ENCODE results near the gene GPR33.
"Not testable (repeated sequence)": the region's sequence is repeated elsewhere in the genome, so short reads cannot be mapped to it uniquely, and the experiment has no call there.

GPR33 gene, protein sequence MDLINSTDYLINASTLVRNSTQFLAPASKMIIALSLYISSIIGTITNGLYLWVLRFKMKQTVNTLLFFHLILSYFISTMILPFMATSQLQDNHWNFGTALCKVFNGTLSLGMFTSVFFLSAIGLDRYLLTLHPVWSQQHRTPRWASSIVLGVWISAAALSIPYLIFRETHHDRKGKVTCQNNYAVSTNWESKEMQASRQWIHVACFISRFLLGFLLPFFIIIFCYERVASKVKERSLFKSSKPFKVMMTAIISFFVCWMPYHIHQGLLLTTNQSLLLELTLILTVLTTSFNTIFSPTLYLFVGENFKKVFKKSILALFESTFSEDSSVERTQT

DNA sequence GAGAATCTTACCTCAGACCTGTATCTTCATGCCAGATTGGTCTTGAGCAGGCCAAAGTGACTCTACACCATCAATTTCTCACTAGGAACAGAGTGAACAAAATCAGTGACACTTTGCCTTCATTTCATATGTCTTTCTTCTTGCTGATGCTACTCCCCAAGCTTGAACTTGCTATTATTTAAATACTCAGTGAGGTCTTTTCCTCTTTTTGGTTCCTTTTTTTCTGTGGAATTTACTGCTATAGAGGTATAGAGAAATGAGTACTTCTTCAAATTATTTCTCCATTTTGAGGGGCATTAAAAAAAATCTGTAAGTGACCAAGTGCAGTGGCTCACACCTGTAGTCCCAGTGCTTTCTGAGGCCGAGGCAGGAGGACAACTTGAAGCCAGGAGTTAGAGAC, at the start of gene GPR33:
GPR33 (minus strand) TSS at position 154 of the 400 bp plus-strand sequence. CDS start 4,074 bp downstream, outside the sequence.
- DNase-seq: no peak

DNA sequence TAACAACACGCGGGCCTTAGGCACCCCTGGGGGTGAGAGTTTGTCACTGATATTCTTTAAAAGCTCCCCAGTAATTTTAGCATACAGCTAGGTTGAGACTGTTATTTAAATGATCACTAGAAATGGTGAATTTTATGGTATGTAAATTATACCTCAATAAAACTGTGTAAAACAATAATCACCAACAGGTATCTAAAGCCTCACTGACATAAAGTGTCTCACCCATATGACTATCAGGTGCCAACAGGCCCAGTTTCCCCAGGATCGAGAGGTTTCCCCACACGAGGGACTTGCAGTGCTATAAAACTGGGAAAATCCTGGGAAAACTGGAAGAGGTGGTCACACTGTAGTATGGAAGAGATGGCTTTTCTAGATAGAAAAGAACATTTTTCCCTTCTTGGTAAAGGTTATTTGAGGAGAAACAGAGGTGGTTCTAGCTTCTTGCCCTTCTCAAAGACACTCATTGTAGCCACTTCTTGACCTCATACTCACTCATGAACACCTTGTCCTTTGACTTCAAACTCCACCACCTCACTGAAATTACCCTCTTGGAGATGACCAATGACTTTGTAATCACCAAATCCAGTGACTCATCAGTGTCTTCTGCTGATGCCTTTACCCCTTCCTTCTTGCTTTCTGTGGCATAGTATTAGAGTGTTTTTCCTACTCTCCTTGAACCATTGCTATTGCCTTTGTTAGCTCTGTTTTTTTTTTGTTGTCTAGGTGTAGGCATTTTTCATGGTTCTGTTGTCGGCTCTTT, 48.5 kb upstream of the GPR33 start:
- no peak for DNase-seq

DNA sequence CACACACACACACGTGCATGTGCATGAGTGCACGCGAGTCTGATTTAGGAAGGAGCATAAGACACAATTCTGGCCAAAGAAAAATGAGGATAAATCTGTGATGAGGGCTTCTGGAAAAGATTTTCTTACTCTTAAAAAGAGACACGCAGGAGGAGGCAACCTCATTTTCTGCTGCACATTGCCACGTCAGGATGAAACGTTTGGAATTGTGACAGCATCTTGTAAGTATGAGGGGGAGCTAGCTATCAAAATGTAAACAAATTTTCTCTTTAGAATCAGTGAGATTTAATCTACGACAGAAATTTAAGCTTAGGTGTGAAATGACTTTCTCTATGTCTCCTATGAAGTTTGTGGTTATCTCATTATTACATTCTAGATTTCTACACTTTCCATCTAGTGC, 42.3 kb upstream of the GPR33 start:
- DNase-seq: no peak

DNA sequence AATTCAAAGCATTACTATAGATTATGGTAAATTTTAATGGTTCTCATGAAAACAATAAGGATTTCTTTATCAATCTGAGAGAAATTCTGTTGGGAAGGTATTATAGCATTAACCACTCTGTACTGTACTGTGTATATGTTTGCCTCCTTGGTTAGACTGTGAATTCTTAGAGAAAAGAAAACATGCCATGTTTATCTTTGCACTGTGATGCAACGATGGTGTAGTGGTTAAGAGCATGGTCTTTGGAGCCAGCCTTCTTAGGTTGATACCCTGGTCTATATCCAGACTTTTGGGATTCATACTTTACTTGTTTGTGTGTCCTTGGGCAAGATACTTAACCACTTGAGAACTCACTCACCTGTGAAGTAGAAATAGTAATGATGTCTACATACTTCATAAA, 41.2 kb upstream of the GPR33 start:
- DNase-seq: no peak

DNA sequence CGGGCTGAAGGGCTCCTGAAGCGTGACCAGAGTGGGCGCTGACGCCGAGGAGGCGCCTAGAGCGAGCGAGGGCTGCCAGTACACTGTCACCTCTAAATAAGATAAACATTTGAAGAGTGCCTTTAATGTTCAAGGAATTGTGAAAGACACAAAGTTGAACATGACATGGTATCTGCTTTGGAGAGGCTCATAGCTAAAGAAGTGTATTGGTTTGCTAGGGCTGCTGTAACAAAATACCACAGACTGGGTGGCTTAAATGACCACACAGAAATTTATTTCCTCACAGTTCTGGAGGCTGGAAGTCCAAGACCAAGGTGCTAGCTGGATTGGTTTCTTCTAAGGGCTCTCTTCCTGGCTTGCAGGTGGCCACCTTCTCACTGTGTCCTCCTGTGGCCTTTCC, 39.7 kb upstream of the GPR33 start:
- no peak for DNase-seq

DNA sequence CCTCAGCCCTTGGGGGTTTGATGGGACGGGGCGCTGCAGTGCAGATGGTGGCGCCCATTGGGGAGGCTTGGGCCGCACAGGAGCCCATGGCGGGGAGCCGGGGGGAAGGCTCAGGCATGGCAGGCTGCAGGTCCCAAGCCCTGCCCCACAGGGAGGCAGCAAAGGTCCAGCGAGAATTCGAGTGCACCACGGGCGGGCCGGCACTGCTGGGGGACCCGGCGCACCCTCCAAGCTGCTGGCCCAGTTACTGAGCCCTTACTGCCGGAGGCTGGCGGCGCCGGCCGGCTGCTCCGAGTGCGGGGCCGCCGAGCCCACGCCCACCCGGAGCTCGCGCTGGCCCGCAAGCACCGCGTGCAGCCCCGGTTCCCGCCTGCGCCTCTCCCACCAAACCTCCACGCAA, 39.2 kb upstream of the GPR33 start:
- no peak for DNase-seq

DNA sequence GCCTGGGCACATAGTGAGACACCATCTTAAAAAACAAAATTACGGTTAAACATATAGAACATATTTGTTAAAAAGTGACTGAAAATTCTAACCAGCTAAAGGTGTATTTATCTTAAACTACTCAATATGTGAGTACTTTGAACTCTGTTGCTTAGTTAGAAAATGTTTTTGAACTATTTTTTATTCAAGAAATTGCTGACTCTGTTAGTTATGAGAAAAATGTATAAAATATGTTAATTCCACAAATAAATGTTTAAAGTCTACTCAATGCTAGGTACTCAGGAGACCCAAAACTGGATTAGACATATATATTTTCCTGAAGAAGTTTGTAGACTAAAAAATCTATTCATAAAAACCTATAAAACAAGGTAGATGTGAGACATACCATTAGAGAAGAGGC, 23.0 kb upstream of the GPR33 start:
- DNase-seq: no peak

DNA sequence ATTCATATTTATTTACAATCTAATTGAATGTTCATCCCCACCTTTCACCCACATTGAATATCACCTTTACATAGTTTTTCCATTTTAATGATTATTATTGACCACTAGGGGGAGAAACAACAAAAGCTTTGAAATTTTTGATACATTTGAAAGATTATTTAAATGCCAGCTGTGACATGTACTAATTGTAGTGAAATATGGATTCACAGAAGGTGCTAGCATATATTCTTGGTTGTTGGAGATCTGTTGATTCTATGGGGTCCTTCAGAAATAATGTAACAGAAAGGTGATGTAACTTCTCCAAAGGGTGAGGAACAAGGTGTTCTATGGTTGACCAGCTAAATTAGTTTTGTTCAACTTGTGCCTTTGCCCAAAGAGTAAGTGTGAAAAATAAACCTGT, 22.4 kb upstream of the GPR33 start:
- DNase-seq: no peak

DNA sequence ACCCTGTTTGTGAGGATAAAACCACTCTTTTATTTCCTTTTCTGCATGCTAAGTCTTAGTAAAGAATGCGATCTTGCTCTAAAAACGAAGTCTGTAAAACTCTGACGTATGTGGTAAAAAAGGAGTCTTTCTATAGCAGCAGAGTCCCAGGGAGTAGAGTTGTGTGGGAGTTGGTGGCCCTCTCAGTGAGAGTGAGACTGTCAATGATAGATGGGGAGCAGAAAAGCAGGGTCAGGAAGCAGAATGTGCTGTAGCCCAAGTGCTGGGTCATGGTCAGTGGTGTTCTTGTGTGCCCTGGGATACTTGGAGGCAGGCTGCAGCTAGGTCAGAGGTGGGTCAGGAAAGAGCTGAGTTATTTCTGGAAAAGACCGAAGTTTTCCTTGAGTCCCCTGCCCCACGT, 20.3 kb upstream of the GPR33 start:
- no peak for DNase-seq

DNA sequence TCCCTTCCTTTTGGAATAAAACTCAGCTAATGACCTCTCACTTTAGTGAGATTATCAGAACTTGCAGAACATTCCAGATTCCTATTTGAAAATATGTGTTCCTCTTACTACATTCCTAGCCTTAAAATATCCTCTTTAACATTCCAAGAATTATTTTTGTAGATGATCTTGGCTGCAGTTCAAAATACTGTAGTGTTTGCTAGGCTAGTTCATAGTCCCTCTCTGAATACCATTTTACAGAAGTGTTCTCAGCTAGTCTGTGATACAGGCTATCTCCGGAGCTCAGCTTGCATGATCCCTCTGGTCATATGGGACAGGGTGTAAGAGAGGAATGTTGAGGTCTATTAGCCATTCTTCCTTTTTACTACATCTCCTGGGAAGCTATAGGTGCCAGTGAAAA, 17.6 kb upstream of the GPR33 start:
- DNase-seq: no peak

DNA sequence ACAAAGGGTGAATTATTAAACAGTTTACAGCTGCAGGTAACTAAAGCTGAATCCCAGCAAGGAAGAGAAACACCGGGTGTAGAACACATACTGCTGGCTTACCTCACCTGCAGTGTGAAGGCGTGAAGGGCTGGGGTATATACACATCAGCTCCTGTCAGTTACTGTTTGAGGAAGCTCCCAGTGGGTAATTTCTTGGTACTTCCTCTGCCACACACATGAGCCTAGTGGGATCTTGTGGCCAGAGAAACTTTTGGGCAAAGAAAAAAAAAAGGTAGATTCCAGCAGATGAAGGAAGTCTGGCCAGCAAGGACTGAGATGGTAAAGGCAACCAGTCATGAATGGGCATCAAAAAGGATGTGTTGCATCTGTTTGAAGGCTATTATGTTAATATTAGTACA, 14.0 kb upstream of the GPR33 start:
- no peak for DNase-seq

DNA sequence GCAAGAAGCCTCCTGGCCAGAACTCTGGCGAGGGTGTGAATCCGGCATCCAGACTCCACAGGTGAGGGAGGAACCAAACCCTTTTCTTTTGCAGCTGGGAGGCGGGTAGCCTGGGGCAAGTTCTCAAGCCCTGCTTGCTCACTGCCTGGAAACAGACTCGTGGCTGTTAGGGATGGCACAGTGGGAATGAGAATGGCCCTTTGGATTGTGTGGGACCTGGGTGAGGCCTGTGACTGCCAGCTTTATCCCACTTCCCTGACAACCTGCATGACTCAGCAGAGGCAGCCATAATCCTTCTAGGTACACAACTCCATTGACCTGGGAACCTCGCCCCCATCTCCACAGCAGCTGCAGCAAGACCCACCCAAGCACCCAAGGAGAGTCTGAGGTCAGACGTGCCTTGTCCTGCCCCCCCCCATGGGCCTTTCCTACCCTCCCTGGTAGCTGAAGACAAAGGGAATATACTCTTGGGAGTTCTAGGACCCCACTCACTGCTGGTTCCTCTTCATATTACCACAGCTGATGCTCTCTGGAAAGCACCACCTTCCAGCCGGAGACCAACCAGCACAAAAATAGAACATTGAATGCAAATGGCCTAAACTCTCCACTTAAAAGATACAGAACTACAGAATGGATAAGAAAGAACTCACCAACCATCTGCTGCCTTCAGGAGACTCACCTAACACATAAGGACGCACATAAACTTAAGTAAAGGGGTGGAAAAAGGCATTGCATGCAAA, 5.1 kb upstream of the GPR33 start:
- no peak for DNase-seq

DNA sequence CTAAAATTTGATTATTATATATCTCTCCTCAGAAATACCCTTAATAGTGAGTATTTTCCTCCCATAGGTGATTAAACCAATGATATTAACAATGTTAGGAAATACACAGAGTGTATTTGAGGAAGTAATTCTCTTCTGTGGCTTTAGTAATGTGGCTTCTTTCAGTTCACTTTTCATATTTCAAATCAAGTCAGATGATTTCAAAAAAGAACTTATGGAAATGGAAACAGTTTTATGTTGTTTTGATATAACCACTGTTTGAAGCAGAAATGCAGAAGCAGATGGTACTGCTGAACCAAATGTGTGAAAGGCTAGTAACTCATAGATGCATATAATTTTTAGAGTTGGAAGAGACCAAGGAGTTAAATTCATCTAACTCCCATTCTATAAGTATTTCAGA, 1.9 kb upstream of the GPR33 start:
- DNase-seq: no peak

DNA sequence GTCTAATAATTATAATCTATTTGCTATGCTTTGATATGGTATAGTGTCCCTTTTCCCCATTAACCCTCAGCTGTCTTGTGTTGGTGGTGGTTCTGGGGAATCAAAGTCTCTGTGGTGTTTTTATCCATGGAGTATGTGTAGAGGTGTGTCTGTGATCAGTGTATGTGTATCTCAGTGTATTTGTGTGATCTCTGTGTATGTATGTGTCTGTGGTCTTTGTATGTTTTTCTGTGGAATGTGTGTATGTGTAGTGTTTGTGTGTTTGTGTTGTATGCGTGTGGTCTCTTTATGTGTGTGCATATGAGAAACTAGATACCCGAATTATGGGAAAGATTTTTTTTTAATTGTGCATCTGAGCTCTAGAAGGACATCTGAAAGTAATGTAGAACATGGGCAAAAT, 1.1 kb downstream of the GPR33 start:
- DNase-seq: no peak

DNA sequence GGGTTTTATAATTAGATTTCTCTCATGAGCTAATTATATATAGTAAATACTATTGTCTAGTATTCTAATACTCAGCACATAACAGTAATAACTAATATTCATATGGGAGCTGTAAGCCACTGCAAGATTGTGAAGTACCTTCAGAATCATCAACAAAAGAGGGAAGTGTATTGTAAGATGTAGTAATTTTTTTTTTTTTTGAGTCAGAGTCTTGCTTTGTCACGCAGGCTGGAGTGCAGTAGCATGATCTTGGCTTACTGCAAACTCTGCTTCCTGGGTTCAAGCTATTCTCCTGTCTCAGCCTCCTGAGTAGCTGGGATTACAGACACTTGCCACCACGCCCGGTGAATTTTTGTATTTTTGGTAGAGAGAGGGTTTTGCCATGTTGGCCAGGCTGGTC, 3.1 kb downstream of the GPR33 start:
- no peak for DNase-seq

DNA sequence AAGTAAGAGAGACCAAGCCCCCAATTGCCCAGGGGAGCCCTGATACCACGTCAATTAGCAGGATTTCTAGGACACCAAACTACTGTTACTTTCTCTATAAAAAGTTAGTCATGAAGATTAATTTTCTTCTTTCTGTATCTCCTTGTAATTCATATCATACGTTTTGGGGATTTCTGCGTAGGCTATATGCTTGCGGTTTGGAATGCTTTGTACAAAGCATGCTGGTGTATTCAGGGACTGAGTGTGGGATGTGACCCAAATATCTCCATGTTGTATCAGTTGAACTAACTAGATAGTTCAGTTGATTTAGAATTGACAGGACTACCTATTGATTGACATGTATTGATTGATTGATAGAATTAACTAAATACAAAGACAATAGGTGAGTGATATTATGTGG, 7.7 kb downstream of the GPR33 start:
- no peak for DNase-seq

DNA sequence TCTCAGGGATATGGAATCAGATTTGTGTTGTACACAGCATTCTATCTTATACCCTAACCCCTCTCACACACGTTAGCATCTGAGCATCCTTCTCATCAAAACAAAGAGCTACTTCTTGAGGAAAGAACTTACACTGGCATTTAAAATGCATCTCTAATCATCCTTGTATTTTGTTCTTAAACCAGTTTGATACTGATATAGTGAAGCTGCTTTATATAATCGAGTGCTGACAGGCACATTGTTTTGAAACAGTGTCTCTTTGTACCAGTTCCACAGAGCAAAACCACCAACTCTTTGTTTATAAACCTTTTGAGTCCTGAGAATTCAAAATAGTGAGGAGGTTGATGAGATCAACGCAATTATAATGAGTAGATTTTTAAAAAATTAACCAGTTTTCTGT, 8.8 kb downstream of the GPR33 start:
- no peak for DNase-seq

DNA sequence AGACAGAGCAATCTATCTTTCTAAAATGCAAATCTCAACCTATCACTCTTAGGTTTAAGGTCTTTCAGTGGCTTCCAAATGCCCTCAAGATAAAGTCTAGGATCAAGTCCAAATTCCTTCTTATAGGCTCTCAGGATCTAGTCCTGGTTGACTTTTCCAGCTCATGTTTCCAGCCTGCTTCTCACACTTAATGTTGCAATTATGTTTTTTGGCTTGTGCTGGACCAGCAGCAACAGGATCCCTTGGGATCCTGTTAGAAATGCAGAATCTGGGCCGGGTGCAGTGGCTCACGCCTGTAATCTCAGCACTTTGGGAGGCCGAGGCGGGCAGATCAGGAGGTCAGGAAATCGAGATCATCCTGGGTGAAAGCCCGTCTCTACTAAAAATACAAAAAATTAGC, 10.6 kb downstream of the GPR33 start:
- DNase-seq: no peak

DNA sequence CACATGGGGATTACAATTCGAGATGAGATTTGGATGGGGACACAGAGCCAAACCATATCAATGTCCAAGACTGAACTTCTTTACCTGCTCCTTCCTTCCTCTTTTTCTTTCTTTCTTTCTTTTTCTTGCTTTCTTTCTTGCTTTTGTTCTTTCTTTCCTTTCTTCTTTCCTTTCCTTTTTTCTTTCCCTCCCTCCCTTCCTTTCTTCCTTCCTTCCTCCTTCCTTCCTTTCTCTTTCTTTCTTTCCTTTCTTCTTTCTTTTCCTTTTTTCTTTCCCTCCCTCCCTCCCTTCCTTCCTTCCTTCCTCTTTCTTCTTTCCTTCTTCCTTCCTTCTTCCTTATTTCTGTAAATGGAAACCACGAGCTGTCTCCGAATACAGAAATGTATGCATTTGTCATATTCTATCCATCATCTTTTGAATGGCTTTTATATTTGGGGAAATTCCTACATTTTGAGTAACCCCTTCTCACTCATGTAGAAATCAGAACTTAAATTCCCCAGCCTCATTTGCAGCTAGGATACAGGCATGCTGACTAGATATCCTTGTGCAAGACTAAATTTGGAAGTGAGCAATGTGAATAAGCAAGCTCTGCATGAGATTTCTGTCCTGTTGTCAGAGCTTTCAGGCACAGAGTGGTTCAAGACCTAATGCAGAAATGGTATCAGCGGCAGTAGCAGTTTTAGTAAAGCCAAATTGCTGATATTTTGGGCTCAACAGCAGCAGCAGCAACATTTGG, 11.5 kb downstream of the GPR33 start:
- DNase-seq: no peak

DNA sequence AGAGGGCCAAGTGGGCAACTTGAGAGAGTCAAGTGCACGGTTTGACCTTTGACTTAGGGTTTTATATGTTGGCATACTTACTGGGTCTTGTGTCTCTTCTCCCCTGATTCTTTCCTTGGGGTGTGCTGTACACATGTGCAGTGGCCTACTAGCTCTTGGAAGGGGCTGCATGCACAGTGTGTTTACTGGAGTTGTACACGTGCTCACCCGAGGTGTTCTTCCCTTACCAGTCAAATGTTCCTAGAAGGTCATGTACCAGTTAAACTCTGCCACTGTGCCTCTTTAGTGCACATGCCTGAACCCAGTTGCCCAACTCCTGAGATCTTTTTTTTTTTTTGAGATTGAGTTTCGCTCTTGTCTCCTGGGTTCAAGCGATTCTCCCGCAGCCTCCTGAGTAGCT, 21.3 kb downstream of the GPR33 start:
- DNase-seq: no peak

DNA sequence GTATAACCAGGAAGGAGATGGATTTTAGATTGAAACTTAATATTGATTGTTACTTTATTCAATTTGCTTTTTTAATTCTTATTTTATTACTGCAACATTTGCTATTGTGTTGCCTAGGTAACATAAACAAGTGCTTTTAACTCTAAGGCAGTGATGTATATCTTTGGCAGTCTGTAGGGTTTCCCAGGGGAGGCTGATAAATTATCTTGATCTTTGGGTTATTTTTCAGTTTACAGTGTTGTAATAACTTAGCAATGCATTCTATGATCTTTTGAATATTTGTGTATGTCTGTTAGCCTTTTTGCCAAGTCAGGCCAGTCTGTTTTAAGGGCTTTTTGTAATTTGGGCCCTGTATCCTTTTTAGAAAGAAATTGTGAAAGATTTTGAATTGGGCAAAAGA, 22.7 kb downstream of the GPR33 start:
- no peak for DNase-seq

DNA sequence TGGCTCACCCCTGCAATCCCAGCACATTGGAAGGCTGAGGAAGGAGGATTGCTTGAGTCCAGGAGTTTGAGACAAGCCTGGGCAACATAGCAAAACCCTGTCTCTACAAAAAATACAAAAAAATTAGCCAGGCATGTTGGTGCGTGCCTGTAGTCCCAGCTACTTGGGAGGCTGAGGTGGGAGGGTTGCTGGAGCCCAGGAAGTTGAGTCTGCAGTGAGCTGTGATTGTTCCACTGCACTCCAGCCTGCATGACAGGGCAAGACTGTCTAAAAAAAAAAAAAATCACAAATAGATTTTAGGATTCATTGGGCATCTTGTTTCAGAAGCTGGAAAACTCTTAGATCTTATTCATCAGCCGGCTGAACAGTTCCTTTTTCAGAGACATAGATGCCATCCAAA, 25.4 kb downstream of the GPR33 start:
- not testable (repeated sequence) for DNase-seq

DNA sequence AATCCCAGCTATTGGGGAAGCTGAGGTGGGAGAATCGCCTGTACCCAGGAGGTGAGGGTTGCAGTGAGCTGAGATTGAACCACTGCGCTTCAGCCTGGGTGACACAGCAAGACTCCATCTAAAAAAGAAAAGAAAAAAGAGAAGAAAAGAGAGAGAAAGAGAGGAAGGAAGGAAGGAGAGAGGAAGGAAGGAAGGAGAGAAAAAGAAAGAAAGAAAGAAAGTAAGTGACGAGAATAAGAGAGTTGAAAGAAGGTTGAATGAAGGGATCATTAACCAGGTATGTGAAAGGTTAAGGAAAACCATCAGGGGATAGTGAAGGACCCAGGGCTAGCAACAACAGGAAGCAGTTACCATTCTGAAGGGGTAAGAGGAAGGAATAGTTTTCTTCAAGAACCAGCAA, 26.3 kb downstream of the GPR33 start:
- DNase-seq: no peak

Data from stimulated activated naive CD4-positive, alpha-beta T cell treated with Interleukin-2 at 50 U/mL for 16 hours (primary cell).